SH-SY5Y (cell line): ENCODE results near the gene ADARB1.

Experiments used
- GATA2 ChIP-seq: IDR thresholded peaks from 2 replicates; pipeline ENCODE4 v1.6.1; 2011; ENCODE audit warnings: mild to moderate bottlenecking, low read depth, low read length
- GATA3 ChIP-seq: IDR thresholded peaks from 2 replicates; pipeline ENCODE4 v1.6.1; 2011; ENCODE audit warnings: low read depth, mild to moderate bottlenecking, low read length, moderate library complexity

- TF ChIP-seq GATA3 (no peak), GATA2 (no peak)
Measured at GRCh38 chr21:45084881-45085536, 10.6 kb downstream of the ADARB1 start.
